Trophoblast cell (in vitro differentiated cells and primary cell): ENCODE measurements around the gene TBRG4.

Experiments used
- DNase-seq, 2 donors: peaks; one replicate each; pipeline ENCODE4 v3.0.0-alpha.2; 2016
- H2AFZ ChIP-seq: 2 replicates; pipeline ENCODE4 v1.6.1; 2013; ENCODE audit warnings: low read length, moderate library complexity, mild to moderate bottlenecking; ENCODE audit not compliant: insufficient read depth, poor library complexity
- H2AK5ac ChIP-seq: 2 replicates; pipeline ENCODE4 v1.6.1; 2013; ENCODE audit warnings: mild to moderate bottlenecking, low read length
- H2BK120ac ChIP-seq: 2 replicates; pipeline ENCODE4 v1.6.1; 2013; ENCODE audit warnings: low read length, mild to moderate bottlenecking, moderate library complexity; ENCODE audit not compliant: insufficient read depth, poor library complexity
- H2BK12ac ChIP-seq: 2 replicates; pipeline ENCODE4 v1.6.1; 2013; ENCODE audit warnings: mild to moderate bottlenecking, low read length, moderate library complexity
- H2BK5ac ChIP-seq: 2 replicates; pipeline ENCODE4 v1.6.1; 2013; ENCODE audit warnings: low read length, low read depth, moderate library complexity, mild to moderate bottlenecking; ENCODE audit not compliant: poor library complexity
- H3K14ac ChIP-seq: 2 replicates; pipeline ENCODE4 v1.6.1; 2013; ENCODE audit warnings: mild to moderate bottlenecking, low read length
- H3K18ac ChIP-seq: 2 replicates; pipeline ENCODE4 v1.6.1; 2013; ENCODE audit warnings: mild to moderate bottlenecking, low read length
- H3K23ac ChIP-seq: 2 replicates; pipeline ENCODE4 v1.6.1; 2013; ENCODE audit warnings: low read length
- H3K27ac ChIP-seq: 2 replicates; pipeline ENCODE4 v1.5.1; 2013; ENCODE audit warnings: low read depth, mild to moderate bottlenecking, inconsistent platforms, low read length, moderate library complexity
- H3K27me3 ChIP-seq: 2 replicates; pipeline ENCODE4 v1.6.1; 2013; ENCODE audit warnings: inconsistent platforms, mild to moderate bottlenecking, low read length, moderate library complexity; ENCODE audit not compliant: insufficient read depth
- H3K36me3 ChIP-seq, 2 experiments: 1 replicate in 1 of 2; 2 replicates in 1 of 2; pipeline ENCODE4 v1.6.1; 2013; ENCODE audit warnings: low read length in 2 of 2, mild to moderate bottlenecking in 2 of 2, moderate library complexity in 1 of 2; ENCODE audit not compliant: insufficient read depth in 2 of 2, control insufficient read depth in 1 of 2
- H3K4ac ChIP-seq: 2 replicates; pipeline ENCODE4 v1.6.1; 2013; ENCODE audit warnings: low read depth, mild to moderate bottlenecking, low read length, moderate library complexity
- H3K4me1 ChIP-seq, 2 experiments: 1 replicate in 1 of 2; 2 replicates in 1 of 2; pipeline ENCODE4 v1.6.1; 2013; ENCODE audit warnings: low read length in 2 of 2, mild to moderate bottlenecking in 2 of 2, moderate library complexity in 1 of 2; ENCODE audit not compliant: insufficient read depth in 2 of 2, control insufficient read depth in 1 of 2
- H3K4me2 ChIP-seq: 2 replicates; pipeline ENCODE4 v1.6.1; 2013; ENCODE audit warnings: inconsistent platforms, mild to moderate bottlenecking, low read length, moderate library complexity
- H3K4me3 ChIP-seq: 2 replicates; pipeline ENCODE4 v1.5.1; 2013; ENCODE audit warnings: mild to moderate bottlenecking, low read depth, low read length, inconsistent platforms
- H3K79me1 ChIP-seq: one replicate; pipeline ENCODE4 v1.6.1; 2013; ENCODE audit warnings: low read length
- H3K79me2 ChIP-seq: 2 replicates; pipeline ENCODE4 v1.6.1; 2013; ENCODE audit warnings: low read length, mild to moderate bottlenecking; ENCODE audit not compliant: control insufficient read depth, insufficient read depth, poor library complexity
- H3K9ac ChIP-seq: 2 replicates; pipeline ENCODE4 v1.6.1; 2013; ENCODE audit warnings: mild to moderate bottlenecking, low read length
- H3K9me3 ChIP-seq: 2 replicates; pipeline ENCODE4 v1.6.1; 2013; ENCODE audit warnings: low read depth, mild to moderate bottlenecking, control low read depth, inconsistent platforms, low read length; ENCODE audit not compliant: insufficient read depth
- H4K12ac ChIP-seq: 2 replicates; pipeline ENCODE4 v1.6.1; 2013; ENCODE audit warnings: low read depth, mild to moderate bottlenecking, low read length, moderate library complexity
- H4K8ac ChIP-seq: 2 replicates; pipeline ENCODE4 v1.6.1; 2013; ENCODE audit warnings: low read depth, mild to moderate bottlenecking, low read length, moderate library complexity
- H4K91ac ChIP-seq: one replicate; pipeline ENCODE4 v1.6.1; 2013; ENCODE audit warnings: low read depth, mild to moderate bottlenecking, low read length, moderate library complexity
- WGBS: extraction: QIAGEN DNeasy Blood & Tissue Kit; methylation state at CpG from one replicate; pipeline ENCODE4 v1.1.7; 2013; ENCODE audit warnings: missing lambda C conversion rate; ENCODE audit not compliant: insufficient read length, insufficient coverage; ENCODE audit errors: extremely low coverage; 5-methylcytosine and 5-hydroxymethylcytosine counted together

Gene TBRG4

DNA sequence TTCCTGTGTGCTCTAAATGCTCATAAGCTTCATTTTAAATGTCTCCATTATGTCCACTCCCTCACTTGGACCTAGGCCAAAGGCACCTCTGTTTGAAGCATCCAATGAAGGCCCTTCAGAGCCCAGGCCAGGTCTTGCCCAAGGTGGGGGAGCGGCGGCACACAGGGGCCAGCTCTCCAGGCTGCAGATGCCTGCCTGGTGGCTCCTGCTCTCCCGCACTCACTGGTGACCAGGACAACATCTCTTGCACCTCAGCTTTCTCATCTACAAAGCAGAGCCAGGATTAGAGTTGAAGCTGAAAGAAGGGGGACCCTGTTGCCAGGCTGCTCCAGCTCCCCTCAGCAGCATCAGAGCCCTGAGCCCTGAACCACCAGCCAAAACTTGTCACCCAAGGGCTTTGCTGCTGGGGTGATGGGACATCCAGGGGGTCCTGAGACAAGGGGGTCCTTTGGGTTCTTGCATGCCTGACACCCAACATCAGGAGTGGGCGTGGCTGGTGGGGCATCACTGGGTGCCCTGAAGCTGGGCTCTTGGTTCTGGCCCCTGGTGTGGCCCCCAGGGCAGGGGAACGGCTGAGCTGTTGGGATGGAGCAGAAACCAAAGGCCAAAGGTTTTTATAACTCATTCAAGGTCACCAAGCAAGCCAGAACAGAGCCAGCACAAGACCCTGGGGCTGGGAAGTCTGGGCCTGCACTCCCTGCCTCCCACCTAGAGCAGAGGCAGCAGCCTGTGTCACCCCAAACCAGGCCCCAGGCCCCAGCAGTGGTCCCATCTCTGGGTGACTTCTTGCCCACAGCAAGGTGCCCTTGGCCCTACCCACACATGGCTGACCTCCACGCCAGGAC lies 24.0 kb downstream of the TBRG4 start:
- H2BK12ac ChIP-seq, result no peak overlapping the region
- H2AFZ ChIP-seq, result no peak overlapping the region
- peaks cover 3% of the 10 kb centered on the region for H3K79me1 ChIP-seq
- H3K36me3 ChIP-seq, result no peaks in the 10 kb centered on the region
- no peak overlapping the region for H2BK5ac ChIP-seq
- H3K9ac ChIP-seq, result no peak overlapping the region
- no peak overlapping the region for H3K27ac ChIP-seq
- no peak overlapping the region for H3K4me3 ChIP-seq
- H3K79me2 ChIP-seq, result peaks cover 1% of the 10 kb centered on the region
- H3K14ac ChIP-seq, result no peak overlapping the region
- peaks cover 11 to 23% of the 10 kb centered on the region in 2 experiments for H3K4me1 ChIP-seq
- WGBS, result no CpG with 5 or more reads among the region's 6 CpGs
- H3K18ac ChIP-seq, result no peak overlapping the region
- no peak overlapping the region for H3K4ac ChIP-seq
- H2BK120ac ChIP-seq, result no peak overlapping the region
- H2AK5ac ChIP-seq, result no peak overlapping the region
- no peak overlapping the region for H4K12ac ChIP-seq
- no peak overlapping the region for H4K91ac ChIP-seq
- no peaks in the 10 kb centered on the region for H3K27me3 ChIP-seq
- H3K4me2 ChIP-seq, result no peak overlapping the region
- peaks cover 5% of the 10 kb centered on the region for H3K9me3 ChIP-seq
- H4K8ac ChIP-seq, result no peak overlapping the region
- DNase-seq, result no peak
- no peak overlapping the region for H3K23ac ChIP-seq

DNA sequence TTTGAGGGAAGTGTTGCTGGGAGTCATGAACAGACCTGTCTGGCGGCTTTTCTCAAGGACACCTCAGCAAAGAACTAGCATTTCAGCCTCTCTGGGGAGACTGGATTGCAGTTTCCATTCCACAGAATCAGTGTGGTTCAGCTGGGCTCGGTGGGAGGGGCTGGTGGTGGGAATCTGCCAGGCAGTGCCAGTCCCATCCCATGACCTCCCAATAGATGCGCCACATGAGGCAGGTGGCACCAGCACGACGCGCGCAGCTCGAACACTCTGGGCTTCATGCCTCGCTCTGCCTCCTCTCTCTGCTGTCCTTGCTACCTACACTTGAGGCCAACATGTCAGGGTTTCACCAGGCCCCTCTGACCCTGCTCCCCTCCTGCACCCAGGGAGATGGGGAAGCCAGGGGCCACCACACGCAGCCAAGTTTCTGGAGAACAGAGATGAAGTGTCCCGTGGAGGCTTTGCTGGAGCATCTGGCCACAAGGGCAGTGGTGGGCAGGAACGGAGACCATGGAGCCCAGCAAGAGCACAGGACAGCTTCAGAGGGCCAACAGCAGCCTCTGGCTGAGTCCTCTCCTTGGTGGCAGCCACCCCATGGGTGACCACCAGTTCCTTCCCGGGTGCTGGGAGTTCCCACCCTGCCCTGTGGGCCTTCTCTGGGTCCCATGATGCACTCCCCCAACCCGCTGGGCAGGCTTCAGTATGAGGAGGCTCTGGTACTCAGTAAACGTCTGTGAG lies 25.0 kb downstream of the TBRG4 start:
- no peak overlapping the region for H4K8ac ChIP-seq
- no peak overlapping the region for H3K27ac ChIP-seq
- H3K4me3 ChIP-seq, result no peak overlapping the region
- no peak overlapping the region for H3K14ac ChIP-seq
- H2BK5ac ChIP-seq, result no peak overlapping the region
- H3K4me2 ChIP-seq, result no peak overlapping the region
- peaks cover 3% of the 10 kb centered on the region for H3K79me1 ChIP-seq
- DNase-seq, result no peak
- no peak overlapping the region for H2BK120ac ChIP-seq
- H4K12ac ChIP-seq, result no peak overlapping the region
- H2BK12ac ChIP-seq, result no peak overlapping the region
- peaks cover 5% of the 10 kb centered on the region for H3K9me3 ChIP-seq
- no peaks in the 10 kb centered on the region for H3K36me3 ChIP-seq
- no peaks in the 10 kb centered on the region for H3K27me3 ChIP-seq
- H2AK5ac ChIP-seq, result no peak overlapping the region
- H3K18ac ChIP-seq, result no peak overlapping the region
- no CpG with 5 or more reads among the region's 15 CpGs for WGBS
- H3K4ac ChIP-seq, result no peak overlapping the region
- H4K91ac ChIP-seq, result no peak overlapping the region
- no peak overlapping the region for H3K9ac ChIP-seq
- H3K79me2 ChIP-seq, result peaks cover 1% of the 10 kb centered on the region
- peaks cover 10 to 19% of the 10 kb centered on the region in 2 experiments for H3K4me1 ChIP-seq
- H2AFZ ChIP-seq, result no peak overlapping the region
- H3K23ac ChIP-seq, result no peak overlapping the region

DNA sequence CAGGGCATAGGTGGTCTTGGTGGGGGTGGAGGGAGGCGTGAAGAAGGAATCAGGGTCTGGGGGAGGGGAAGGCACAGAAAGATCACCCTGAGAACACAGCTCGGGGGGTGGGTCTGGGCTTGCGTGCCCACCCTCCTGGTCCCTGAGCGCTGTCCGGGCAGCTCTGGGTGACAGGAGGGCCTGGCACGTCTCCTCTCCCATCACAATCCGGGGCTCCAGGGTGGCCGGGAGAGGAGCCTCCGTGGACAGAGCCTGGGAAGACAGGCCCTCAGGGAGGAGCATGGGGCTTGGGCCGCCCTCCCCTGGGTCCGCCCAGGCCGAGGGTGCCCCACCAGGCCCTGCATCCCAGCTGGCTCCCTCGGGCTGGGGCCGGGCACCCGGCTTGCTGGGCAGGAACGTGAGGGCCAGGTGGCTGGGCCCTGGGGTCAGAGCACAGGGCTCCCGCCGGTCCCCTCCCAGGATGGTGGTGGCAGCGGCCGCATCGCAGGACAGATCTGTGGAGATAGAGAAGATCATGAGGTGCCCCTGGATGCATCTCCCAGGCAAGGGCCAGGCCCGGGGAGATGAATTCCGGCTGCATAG lies 25.8 kb downstream of the TBRG4 start:
- Histone ChIP-seq H3K9me3 (peaks cover 7% of the 10 kb centered on the region), H3K14ac (no peak overlapping the region), H2BK12ac (no peak overlapping the region), H3K9ac (no peak overlapping the region), H3K79me1 (peaks cover 3% of the 10 kb centered on the region), H3K79me2 (peaks cover 1% of the 10 kb centered on the region), H4K8ac (no peak overlapping the region), H3K36me3 (no peaks in the 10 kb centered on the region), H3K27ac (no peak overlapping the region), H2BK120ac (no peak overlapping the region), H3K4me2 (no peak overlapping the region), H2AK5ac (no peak overlapping the region), H4K91ac (no peak overlapping the region), H3K4ac (no peak overlapping the region), H3K4me3 (no peak overlapping the region), H3K27me3 (no peaks in the 10 kb centered on the region), H3K4me1 (peaks cover 10 to 19% of the 10 kb centered on the region in 2 experiments), H3K18ac (no peak overlapping the region), H2AFZ (no peak overlapping the region), H2BK5ac (no peak overlapping the region), H3K23ac (no peak overlapping the region), H4K12ac (no peak overlapping the region)
- no CpG with 5 or more reads among the region's 23 CpGs for WGBS
- no peak for DNase-seq

DNA sequence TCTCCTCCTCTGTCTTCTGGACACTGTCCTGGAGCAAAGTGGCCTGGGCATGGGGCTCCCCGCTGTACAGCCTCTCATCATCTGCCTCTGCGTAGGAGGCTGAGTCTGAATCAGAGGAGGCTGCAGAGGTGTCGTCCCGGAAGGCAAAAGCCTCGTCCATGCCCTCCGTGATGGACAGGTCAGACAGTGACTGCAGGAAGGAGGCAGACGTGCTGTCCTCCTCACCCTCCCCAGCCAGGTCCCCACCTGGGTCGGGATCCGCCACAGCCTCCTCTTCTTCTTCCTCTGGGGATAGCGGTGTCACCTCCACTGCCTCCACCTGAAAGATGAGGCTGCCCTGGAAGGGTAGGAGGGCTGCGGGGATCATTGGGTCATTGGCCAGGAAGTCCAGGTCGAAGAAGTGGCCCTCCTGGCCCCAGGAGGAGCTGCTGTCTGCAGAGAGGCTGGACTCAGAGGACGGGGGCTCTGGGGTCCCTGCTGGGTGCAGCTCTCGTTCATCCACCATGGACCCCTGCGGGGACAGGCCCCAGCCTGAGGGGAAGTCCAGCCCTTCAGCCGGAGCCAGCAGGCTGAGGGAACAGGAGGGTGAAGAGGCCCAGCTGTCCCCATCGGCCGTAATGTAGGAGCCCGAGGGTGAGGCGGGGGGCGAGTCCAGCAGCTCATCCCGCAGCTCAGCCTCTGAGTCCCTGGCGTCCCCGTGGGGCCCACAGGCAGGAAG lies 26.4 kb downstream of the TBRG4 start:
- Histone ChIP-seq H2AFZ (no peak overlapping the region), H2BK12ac (no peak overlapping the region), H3K23ac (no peak overlapping the region), H2AK5ac (no peak overlapping the region), H2BK120ac (no peak overlapping the region), H3K79me2 (peaks cover 1% of the 10 kb centered on the region), H3K14ac (no peak overlapping the region), H3K36me3 (no peaks in the 10 kb centered on the region), H3K18ac (no peak overlapping the region), H3K4me1 (peaks cover 10 to 19% of the 10 kb centered on the region in 2 experiments), H3K9me3 (peaks cover 7% of the 10 kb centered on the region), H3K4ac (no peak overlapping the region), H3K9ac (no peak overlapping the region), H4K8ac (no peak overlapping the region), H3K27ac (no peak overlapping the region), H4K12ac (no peak overlapping the region), H3K79me1 (peaks cover 3% of the 10 kb centered on the region), H3K4me2 (no peak overlapping the region), H3K27me3 (no peaks in the 10 kb centered on the region), H4K91ac (no peak overlapping the region), H2BK5ac (no peak overlapping the region), H3K4me3 (no peak overlapping the region)
- no CpG with 5 or more reads among the region's 24 CpGs for WGBS
- no peak for DNase-seq
